ENCODE data around the gene MARK1. TPM values are rescaled to one million over a fixed set of nuclear protein-coding genes. Genes with fewer than 3 reads are reported as not detected.

MARK1 gene
- total and polyA plus RNA-seq, 10 of the 15 experiments (the other 5 are each of a cell fraction or from before 2014, with no cell fraction given): 0.02 to 0.67 (median 0.12) TPM; not detected in 6

DNA sequence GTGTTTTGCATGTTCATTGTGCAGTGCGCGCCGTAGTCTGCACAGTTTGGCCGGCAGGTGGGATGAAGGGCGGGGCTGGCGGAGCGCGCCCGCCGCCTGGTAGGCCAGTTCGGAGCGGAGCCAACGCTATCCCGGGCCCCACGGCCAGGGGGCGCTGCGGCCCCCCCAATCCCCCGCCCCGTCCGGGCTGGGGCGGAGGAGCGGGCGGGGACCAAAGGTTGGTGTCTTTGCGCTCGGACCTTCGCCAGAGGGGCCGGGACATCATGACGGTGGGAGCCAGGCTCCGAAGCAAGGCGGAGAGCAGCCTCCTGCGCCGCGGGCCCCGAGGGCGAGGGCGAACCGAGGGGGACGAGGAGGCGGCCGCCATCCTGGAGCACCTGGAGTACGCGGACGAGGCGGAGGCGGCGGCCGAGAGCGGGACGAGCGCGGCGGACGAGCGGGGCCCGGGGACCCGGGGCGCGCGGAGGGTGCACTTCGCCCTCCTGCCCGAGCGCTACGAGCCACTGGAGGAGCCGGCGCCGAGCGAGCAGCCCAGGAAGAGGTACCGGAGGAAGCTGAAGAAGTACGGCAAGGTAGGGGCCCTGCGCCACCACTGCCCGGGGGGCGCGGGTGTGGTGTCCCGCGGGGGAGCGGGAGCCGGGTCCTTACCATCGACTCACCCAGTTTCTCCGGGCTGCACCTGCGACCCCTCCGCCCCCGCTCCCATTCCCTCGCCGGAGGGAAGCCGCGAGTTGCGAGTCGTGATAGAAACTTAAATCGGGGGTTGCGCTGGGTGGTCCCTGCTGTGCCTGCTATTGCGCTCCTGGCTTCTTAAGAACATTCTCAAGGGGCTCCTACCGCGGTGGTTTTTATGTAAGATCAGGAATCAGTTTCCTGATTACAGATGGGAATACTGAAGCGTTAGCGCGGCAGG lies 162.5 kb downstream of the MARK1 start, which contains the start of gene C1orf115 (continued):
- TF ChIP-seq BHLHE40 (IDR thresholded peaks at IDR 0.05; ENCODE audit: borderline replicate concordance in 1 of 2, low read depth in 2 of 2, low read length in 1 of 2): 0 out of 4 replicates have a peak, but pooled peaks have one; percentile 18 to 37
- TF ChIP-seq EGR1 (IDR thresholded peaks at IDR 0.05; ENCODE audit: borderline replicate concordance in 1 of 2, low read depth in 2 of 2, low read length in 2 of 2): no peak
- no peak for TF ChIP-seq RELA (IDR thresholded peaks at IDR 0.05; ENCODE audit: borderline replicate concordance, partially characterized antibody)

DNA sequence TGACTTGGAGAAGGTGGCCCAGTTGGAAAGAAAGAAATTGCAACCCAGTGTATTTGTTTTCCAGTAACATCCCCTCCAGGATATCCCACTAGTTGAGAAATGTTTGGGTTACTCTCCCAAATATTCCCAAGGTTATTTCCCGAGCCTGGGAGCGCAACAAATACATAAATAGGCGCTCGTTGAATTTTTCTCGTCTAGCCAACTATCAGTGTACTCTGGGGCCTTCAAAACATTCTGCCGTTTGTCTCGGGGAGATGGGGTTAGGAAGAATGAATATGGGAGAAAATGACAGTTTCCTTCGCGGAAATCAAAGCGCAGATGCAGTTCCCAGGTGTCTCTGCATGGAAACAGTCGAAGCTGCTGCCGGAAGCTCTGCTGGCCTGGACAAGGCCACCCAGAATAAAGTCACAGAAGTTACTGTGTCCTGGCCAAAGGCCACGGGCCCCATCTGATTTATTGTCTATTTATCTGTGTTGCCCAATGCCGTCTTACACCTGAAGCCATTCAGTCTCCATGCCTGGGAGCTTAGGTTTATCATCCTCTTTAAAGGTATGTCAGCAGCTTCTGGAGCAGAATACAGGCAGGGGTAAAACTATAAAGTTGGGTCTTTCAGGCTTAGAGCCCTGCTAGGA lies 163.2 kb downstream of the MARK1 start:
- ChIA-PET CTCF (interaction anchor here (1.1 to 3.9 kb wide), 8 partner anchors 8 to 500 kb away, joined by 3 to 21 read pairs (median 4); no protein-coding TSS in a partner anchor), POLR2A (interaction anchor here (0.5 to 1.0 kb wide), 2 partner anchors 42 to 1510 kb away, joined by 3 to 6 read pairs; no protein-coding TSS in a partner anchor), RAD21 (ENCODE audit: unreplicated experiment) (interaction anchor here (0.8 to 2.1 kb wide), 2 partner anchors 42 to 84 kb away, joined by 3 to 11 read pairs; no protein-coding TSS in a partner anchor), SMC1A (ENCODE audit: uncharacterized antibody, unreplicated experiment) (interaction anchor here (1.2 to 2.3 kb wide), 4 partner anchors 11 to 42 kb away, joined by 3 to 9 read pairs (median 5); no protein-coding TSS in a partner anchor)
- Histone ChIP-seq H3K4me1 (ENCODE audit: control insufficient read depth, insufficient read depth, low read length) (no peaks in the 10 kb centered on the region), H3K27me3 (replicated peaks in 1 of 2; ENCODE audit: control insufficient read depth in 2 of 2, insufficient read depth in 2 of 2, low read length in 1 of 2) (0 out of 4 replicates have a peak, but pooled peaks cover 0 to 1% of the 10 kb centered on the region in 2 experiments), H3K9me3 (replicated peaks; ENCODE audit: control insufficient read depth, insufficient read depth, low read length) (no peaks in the 10 kb centered on the region), H2AFZ (ENCODE audit: control insufficient read depth, low read depth, low read length) (no peak overlapping the region), H4K20me1 (ENCODE audit: control insufficient read depth, insufficient read depth) (no peaks in the 10 kb centered on the region), H3K27ac (ENCODE audit: control insufficient read depth, insufficient read depth) (no peak overlapping the region), H3K79me2 (ENCODE audit: control insufficient read depth, insufficient read depth, low read length) (no peaks in the 10 kb centered on the region), H3K4me3 (no peak overlapping the region; the same call in 1 of the 2 replicates), H3K9ac (ENCODE audit: control insufficient read depth, insufficient read depth, low read length) (no peak overlapping the region), H3K4me2 (ENCODE audit: control insufficient read depth, insufficient read depth) (no peak overlapping the region), H3K36me3 (ENCODE audit: control insufficient read depth in 2 of 2, insufficient read depth in 2 of 2, low read length in 1 of 2) (no peaks in the 10 kb centered on the region)
- intact Hi-C loops (cut with micrococcal nuclease; ENCODE audit: unreplicated experiment): loop anchor here (2.0 kb wide), 1 partner anchor 42 kb away; no protein-coding TSS in a partner anchor
- FAIRE-seq (no peak), ATAC-seq (no peak), DNase-seq (ENCODE audit: low read depth, low spot score) (no peak)
- no TSS peak for BruUV-seq (replicated peaks)
- TF ChIP-seq NFIC (IDR thresholded peaks at IDR 0.05; ENCODE audit: low read depth, low read length) (no peak), BHLHE40 (IDR thresholded peaks at IDR 0.05; ENCODE audit: borderline replicate concordance in 1 of 2, low read depth in 2 of 2, low read length in 1 of 2) (no peak), PAX8 (IDR thresholded peaks at IDR 0.05) (no peak), TCF7 (IDR thresholded peaks at IDR 0.05; ENCODE audit: borderline replicate concordance) (no peak), YY1 (IDR thresholded peaks at IDR 0.05; ENCODE audit: low read depth, low read length) (no peak), DPF2 (IDR thresholded peaks at IDR 0.05) (no peak), IRF4 (IDR thresholded peaks at IDR 0.05; ENCODE audit: low read depth, low read length) (no peak), CHD2 (IDR thresholded peaks at IDR 0.05; ENCODE audit: borderline replicate concordance, low read depth, low read length) (no peak), TBL1XR1 (IDR thresholded peaks at IDR 0.05; ENCODE audit: low read depth, low read length) (no peak)
- TF ChIP-seq, protein P1, sequence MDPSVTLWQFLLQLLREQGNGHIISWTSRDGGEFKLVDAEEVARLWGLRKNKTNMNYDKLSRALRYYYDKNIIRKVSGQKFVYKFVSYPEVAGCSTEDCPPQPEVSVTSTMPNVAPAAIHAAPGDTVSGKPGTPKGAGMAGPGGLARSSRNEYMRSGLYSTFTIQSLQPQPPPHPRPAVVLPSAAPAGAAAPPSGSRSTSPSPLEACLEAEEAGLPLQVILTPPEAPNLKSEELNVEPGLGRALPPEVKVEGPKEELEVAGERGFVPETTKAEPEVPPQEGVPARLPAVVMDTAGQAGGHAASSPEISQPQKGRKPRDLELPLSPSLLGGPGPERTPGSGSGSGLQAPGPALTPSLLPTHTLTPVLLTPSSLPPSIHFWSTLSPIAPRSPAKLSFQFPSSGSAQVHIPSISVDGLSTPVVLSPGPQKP (IDR thresholded peaks at IDR 0.05; ENCODE audit: low read depth, low read length): no peak
- in situ Hi-C loops (cut with MboI): no loop called here
- 89% methylated on average over 14 of the region's 14 CpGs for WGBS (ENCODE audit: insufficient coverage, insufficient replicate concordance, low lambda C conversion rate, missing lambda C conversion rate)

All from GM12878 (cell line).